Parathyroid adenoma (tissue), 2 donors: Measurements from ENCODE around the gene DPF1.

ENCODE experiments used
- H2AFZ ChIP-seq: fragments of 300-600 bp; sonication (generic); one replicate; pipeline ENCODE4 v1.7.0; 2017; ENCODE audit warnings: antibody characterized with exemption, mild to moderate bottlenecking
- H3K27ac ChIP-seq: fragments of 300-600 bp; sonication (generic); one replicate; pipeline ENCODE4 v1.7.0; 2017
- H3K27me3 ChIP-seq: fragments of 300-600 bp; sonication (generic); one replicate; pipeline ENCODE4 v1.7.0; 2017; ENCODE audit warnings: low read length; ENCODE audit not compliant: control insufficient read depth, insufficient read depth
- H3K36me3 ChIP-seq: fragments of 300-600 bp; sonication (generic); one replicate; pipeline ENCODE4 v1.7.0; 2017; ENCODE audit warnings: low read length; ENCODE audit not compliant: control insufficient read depth, insufficient read depth
- H3K4me1 ChIP-seq: fragments of 300-600 bp; sonication (generic); one replicate; pipeline ENCODE4 v1.7.0; 2017; ENCODE audit warnings: control low read depth
- H3K4me2 ChIP-seq: fragments of 300-600 bp; sonication (generic); one replicate; pipeline ENCODE4 v1.7.0; 2017; ENCODE audit warnings: low read length
- H3K4me3 ChIP-seq: fragments of 300-600 bp; sonication (generic); one replicate; pipeline ENCODE4 v1.7.0; 2017; ENCODE audit warnings: low read depth, low read length
- H3K79me2 ChIP-seq: fragments of 300-600 bp; sonication (generic); one replicate; pipeline ENCODE4 v1.7.0; 2017; ENCODE audit warnings: control low read depth
- H3K9ac ChIP-seq: fragments of 300-600 bp; sonication (generic); one replicate; pipeline ENCODE4 v1.7.0; 2017; ENCODE audit warnings: mild to moderate bottlenecking
- H3K9me3 ChIP-seq: fragments of 300-600 bp; sonication (generic); one replicate; pipeline ENCODE4 v1.7.0; 2017; ENCODE audit warnings: low read length; ENCODE audit not compliant: control insufficient read depth
- CTCF ChIP-seq: fragments of 300-600 bp; sonication (generic); IDR thresholded peaks from one replicate; pipeline ENCODE4 v1.7.0; 2017; ENCODE audit warnings: antibody characterized with exemption, mild to moderate bottlenecking
- donor health status: primary hyperparathyroidism.

The DPF1 gene

DNA sequence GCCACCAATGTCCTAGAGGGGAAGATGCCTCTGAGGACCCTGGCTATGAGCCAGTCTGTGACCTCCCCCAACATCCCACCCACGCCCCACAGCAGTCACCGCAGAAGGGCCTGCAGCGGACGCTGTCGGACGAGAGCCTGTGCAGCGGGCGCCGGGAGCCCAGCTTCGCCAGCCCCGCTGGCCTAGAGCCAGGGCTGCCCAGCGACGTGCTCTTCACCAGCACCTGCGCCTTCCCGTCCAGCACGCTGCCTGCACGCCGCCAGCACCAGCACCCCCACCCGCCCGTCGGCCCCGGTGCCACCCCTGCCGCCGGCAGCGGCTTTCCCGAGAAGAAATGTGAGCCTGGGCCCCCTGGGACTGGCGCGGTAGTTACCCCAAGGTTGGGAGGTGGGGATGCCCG lies 30.6 kb downstream of the DPF1 start:
- Histone ChIP-seq H3K79me2 (peaks cover 3% of the 10 kb centered on the region), H3K4me1 (no peaks in the 10 kb centered on the region), H3K27ac (no peak overlapping the region), H2AFZ (no peak overlapping the region), H3K27me3 (no peaks in the 10 kb centered on the region), H3K4me2 (no peak overlapping the region), H3K9ac (no peak overlapping the region), H3K9me3 (no peaks in the 10 kb centered on the region), H3K4me3 (no peak overlapping the region), H3K36me3 (no peaks in the 10 kb centered on the region)
- no peak for TF ChIP-seq CTCF

- no peak overlapping the region for H2AFZ ChIP-seq
- no peak for TF ChIP-seq CTCF
- H3K4me1 ChIP-seq: no peaks in the 10 kb centered on the region
- no peak overlapping the region for H3K4me3 ChIP-seq
- H3K4me2 ChIP-seq: no peak overlapping the region
- peaks cover 3% of the 10 kb centered on the region for H3K79me2 ChIP-seq
- H3K27ac ChIP-seq: no peak overlapping the region
- no peaks in the 10 kb centered on the region for H3K36me3 ChIP-seq
- no peaks in the 10 kb centered on the region for H3K27me3 ChIP-seq
- no peak overlapping the region for H3K9ac ChIP-seq
- H3K9me3 ChIP-seq: no peaks in the 10 kb centered on the region
These were observed 32.3 kb downstream of the DPF1 start for GRCh38 chr19:38191747-38192146.

GRCh38 chr19:38190793-38191192 lies 33.2 kb downstream of the DPF1 start:
- H3K27me3 ChIP-seq: no peaks in the 10 kb centered on the region
- TF ChIP-seq CTCF: no peak
- no peaks in the 10 kb centered on the region for H3K9me3 ChIP-seq
- H2AFZ ChIP-seq: no peak overlapping the region
- H3K79me2 ChIP-seq: no peaks in the 10 kb centered on the region
- H3K9ac ChIP-seq: no peak overlapping the region
- H3K27ac ChIP-seq: no peak overlapping the region
- no peak overlapping the region for H3K4me3 ChIP-seq
- no peaks in the 10 kb centered on the region for H3K4me1 ChIP-seq
- H3K36me3 ChIP-seq: no peaks in the 10 kb centered on the region
- H3K4me2 ChIP-seq: no peak overlapping the region

DNA sequence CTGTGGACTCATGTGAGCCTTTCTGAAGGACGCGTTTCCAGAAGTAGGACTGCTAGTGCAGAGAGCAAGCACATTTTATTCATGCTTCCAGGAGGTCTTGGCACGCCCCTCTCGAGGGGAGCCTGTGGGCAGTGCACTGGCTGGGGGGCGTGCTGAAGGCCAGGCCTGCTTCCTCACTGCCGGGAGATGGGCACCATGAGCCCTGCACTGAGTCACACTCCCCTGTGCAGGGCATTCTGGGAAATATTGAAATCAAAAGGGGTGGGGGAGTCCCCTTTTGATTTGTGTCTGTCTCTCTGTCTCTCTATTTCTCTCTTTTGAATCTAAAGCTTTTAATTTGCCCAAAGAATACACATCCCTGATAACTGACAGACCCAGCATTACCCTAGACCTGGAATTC lies 34.0 kb downstream of the DPF1 start:
- H3K27ac ChIP-seq: no peak overlapping the region
- no peaks in the 10 kb centered on the region for H3K27me3 ChIP-seq
- H3K9me3 ChIP-seq: no peaks in the 10 kb centered on the region
- no peak for TF ChIP-seq CTCF
- H3K4me1 ChIP-seq: no peaks in the 10 kb centered on the region
- no peak overlapping the region for H2AFZ ChIP-seq
- H3K4me3 ChIP-seq: no peak overlapping the region
- no peak overlapping the region for H3K9ac ChIP-seq
- no peaks in the 10 kb centered on the region for H3K36me3 ChIP-seq
- no peaks in the 10 kb centered on the region for H3K79me2 ChIP-seq
- H3K4me2 ChIP-seq: no peak overlapping the region

- Histone ChIP-seq H3K4me1 (no peaks in the 10 kb centered on the region), H3K27ac (no peak overlapping the region), H3K79me2 (no peaks in the 10 kb centered on the region), H3K9ac (no peak overlapping the region), H3K4me3 (no peak overlapping the region), H3K4me2 (no peak overlapping the region), H3K9me3 (no peaks in the 10 kb centered on the region), H3K27me3 (no peaks in the 10 kb centered on the region), H2AFZ (no peak overlapping the region), H3K36me3 (no peaks in the 10 kb centered on the region)
- TF ChIP-seq CTCF: no peak
These were observed 38.5 kb downstream of the DPF1 start for GRCh38 chr19:38185562-38185961.
